HepG2 (cell line): ENCODE measurements around the gene FHIT.

ENCODE experiments used
- CBX5 ChIP-seq: sonication (generic); formaldehyde crosslinking; IDR thresholded peaks from 2 replicates; pipeline ENCODE4 v1.4.0; 2020; ENCODE audit warnings: missing genetic modification reagents, borderline replicate concordance
- KLF9 ChIP-seq: IDR thresholded peaks from 2 replicates; pipeline ENCODE4 v1.6.1; 2016; ENCODE audit warnings: low read depth
- MTF2 ChIP-seq: sonication (generic); formaldehyde crosslinking; IDR thresholded peaks from 2 replicates; pipeline ENCODE4 v1.5.0; 2020; ENCODE audit warnings: missing genetic modification reagents, borderline replicate concordance
- SIX4 ChIP-seq: sonication (generic); formaldehyde crosslinking; IDR thresholded peaks from 2 replicates; pipeline ENCODE4 v1.4.0; 2020; ENCODE audit warnings: missing genetic modification reagents
- SMC3 ChIP-seq: IDR thresholded peaks from 2 replicates; pipeline ENCODE4 v1.6.1; 2011; ENCODE audit warnings: low read length, improper control_type of control experiment
- STAT5B ChIP-seq: sonication (generic); formaldehyde crosslinking; IDR thresholded peaks from 2 replicates; pipeline ENCODE4 v1.4.0; 2020; ENCODE audit warnings: missing genetic modification reagents
- TAF1 ChIP-seq: sonication (generic); formaldehyde crosslinking; IDR thresholded peaks from 2 replicates; pipeline ENCODE4 v1.4.0; 2020; ENCODE audit warnings: missing genetic modification reagents
- ZMYM2 ChIP-seq: sonication (generic); formaldehyde crosslinking; IDR thresholded peaks from 2 replicates; pipeline ENCODE4 v1.8.0; 2022; ENCODE audit warnings: mild to moderate bottlenecking, missing genetic modification reagents
- ZNF263 ChIP-seq: sonication (generic); formaldehyde crosslinking; IDR thresholded peaks from 2 replicates; pipeline ENCODE4 v1.4.0; 2020; ENCODE audit warnings: missing genetic modification reagents
- ZNF382 ChIP-seq: sonication (generic); formaldehyde crosslinking; IDR thresholded peaks from 2 replicates; pipeline ENCODE4 v1.5.0; 2020; ENCODE audit warnings: missing genetic modification reagents, mild to moderate bottlenecking, borderline replicate concordance
- TF ChIP-seq, protein P1 (sequence below): IDR thresholded peaks from 2 replicates; pipeline ENCODE4 v1.6.1; 2012; ENCODE audit warnings: inconsistent platforms

DNA sequence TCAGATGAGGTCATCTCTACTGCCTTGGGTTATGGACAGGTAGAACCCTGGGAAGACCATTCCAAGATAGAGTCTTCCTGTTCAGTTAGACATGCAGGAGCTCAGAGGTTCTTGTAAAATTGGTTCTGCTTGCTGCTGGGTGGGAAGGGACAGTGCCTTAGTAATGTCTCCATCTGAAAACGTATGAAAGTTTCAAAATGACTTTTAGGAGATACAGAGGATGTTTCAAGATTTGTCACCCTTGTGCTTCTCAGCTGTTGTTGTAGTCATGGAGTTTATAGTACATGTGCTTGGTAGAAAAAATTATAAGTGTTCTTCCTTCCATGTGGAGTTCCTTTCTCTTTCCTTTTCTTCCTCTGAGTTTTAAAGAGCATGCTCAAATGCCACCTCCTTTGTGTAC, 1316.2 kb downstream of the FHIT start:
- TF ChIP-seq CBX5 (CRISPR knock-in tag): no peak
- TF ChIP-seq STAT5B (CRISPR knock-in tag): no peak
- no peak for TF ChIP-seq TAF1 (CRISPR knock-in tag)
- TF ChIP-seq, protein P1, sequence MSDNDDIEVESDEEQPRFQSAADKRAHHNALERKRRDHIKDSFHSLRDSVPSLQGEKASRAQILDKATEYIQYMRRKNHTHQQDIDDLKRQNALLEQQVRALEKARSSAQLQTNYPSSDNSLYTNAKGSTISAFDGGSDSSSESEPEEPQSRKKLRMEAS: no peak
- no peak for TF ChIP-seq ZNF263 (CRISPR knock-in tag)
- TF ChIP-seq SIX4 (CRISPR knock-in tag): no peak
- TF ChIP-seq SMC3: no peak
- no peak for TF ChIP-seq KLF9 (CRISPR knock-in tag)
- TF ChIP-seq ZMYM2 (CRISPR knock-in tag): no peak
- no peak for TF ChIP-seq MTF2 (CRISPR knock-in tag)
- no peak for TF ChIP-seq ZNF382 (CRISPR knock-in tag)
